HUES48 (cell line): ENCODE data around the gene FAM228B.

Experiments used
- H3K27ac ChIP-seq: one replicate; pipeline ENCODE4 v1.7.0; 2013; ENCODE audit warnings: low read depth, low read length, inconsistent platforms
- H3K27me3 ChIP-seq: 2 replicates; pipeline ENCODE4 v1.6.1; 2013; ENCODE audit warnings: mild to moderate bottlenecking, low read length; ENCODE audit not compliant: control insufficient read depth, insufficient read depth
- H3K36me3 ChIP-seq: 2 replicates; pipeline ENCODE4 v1.6.1; 2013; ENCODE audit warnings: low read length; ENCODE audit not compliant: control insufficient read depth, insufficient read depth
- H3K4me1 ChIP-seq: 2 replicates; pipeline ENCODE4 v1.6.1; 2013; ENCODE audit warnings: mild to moderate bottlenecking, low read length; ENCODE audit not compliant: control insufficient read depth, insufficient read depth
- H3K4me3 ChIP-seq: 2 replicates; pipeline ENCODE4 v1.5.1; 2013; ENCODE audit warnings: mild to moderate bottlenecking, low read depth, low read length
- H3K9ac ChIP-seq: 2 replicates; pipeline ENCODE4 v1.6.1; 2013; ENCODE audit warnings: mild to moderate bottlenecking, low read depth, low read length, moderate library complexity
- H3K9me3 ChIP-seq: 2 replicates; pipeline ENCODE4 v1.6.1; 2013; ENCODE audit warnings: low read length; ENCODE audit not compliant: control insufficient read depth, insufficient read depth

The FAM228B gene

DNA sequence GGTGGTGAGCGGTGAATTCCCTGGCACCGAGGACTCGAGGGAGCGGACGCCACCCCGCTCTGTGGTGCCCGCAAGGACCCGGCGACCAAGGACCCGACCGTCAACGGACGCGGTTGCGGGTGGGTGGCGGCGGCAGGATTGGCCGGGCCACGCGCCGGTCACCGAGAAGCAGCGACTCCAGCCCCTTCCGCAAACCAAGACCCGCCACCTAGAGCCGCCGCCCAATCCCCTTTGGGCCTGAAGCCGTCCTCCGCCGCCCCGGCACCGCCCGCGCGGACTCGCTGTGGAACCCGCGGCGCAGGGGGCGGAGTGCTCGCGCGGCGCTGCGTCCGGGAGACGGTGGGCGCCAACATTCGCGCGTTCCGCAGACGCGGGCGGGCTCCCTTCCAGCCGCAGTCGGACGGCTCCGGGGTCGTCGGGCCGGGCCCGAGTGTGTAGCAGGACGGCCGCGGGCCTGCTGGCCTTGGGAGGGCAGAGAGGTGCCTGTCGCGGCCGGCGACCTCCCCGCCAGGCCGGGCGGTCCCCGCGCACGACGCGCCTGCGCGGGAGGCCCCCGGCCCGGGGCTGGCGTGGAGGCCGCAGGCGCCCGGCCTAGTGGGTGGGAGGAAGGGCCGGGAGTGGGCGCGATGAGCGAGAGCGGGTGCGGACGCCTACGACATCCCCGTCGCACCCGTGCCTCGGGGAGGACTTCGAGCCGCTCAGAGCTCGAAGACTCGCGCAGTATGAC, at the start of gene FAM228B, which contains the start of gene PFN4:
FAM228B (plus strand) TSS at position 275 of the 727 bp plus-strand sequence. CDS start 893 bp downstream, outside the sequence.
PFN4 (minus strand) TSS at position 140 of the 727 bp plus-strand sequence. CDS start 799 bp downstream, outside the sequence.
- Histone ChIP-seq H3K4me1 (peaks cover 7% of the 10 kb centered on the region), H3K27me3 (peaks cover 8% of the 10 kb centered on the region), H3K27ac (no peak within 1 kb of the TSS), H3K9ac (peak within 1 kb of the TSS; percentile 64), H3K9me3 (no peaks in the 10 kb centered on the region), H3K4me3 (peak within 1 kb of the TSS; percentile 69), H3K36me3 (no peaks in the 10 kb centered on the region)

- Histone ChIP-seq H3K9ac (no peak overlapping the region), H3K4me1 (peaks cover 10% of the 10 kb centered on the region; the same call in 1 of the 2 replicates), H3K27ac (no peak overlapping the region), H3K4me3 (no peak overlapping the region), H3K36me3 (peaks cover 45% of the 10 kb centered on the region), H3K9me3 (no peaks in the 10 kb centered on the region), H3K27me3 (no peaks in the 10 kb centered on the region)
Observed at GRCh38 chr2:24073816-24074215, 49.5 kb upstream of the FAM228B start.

DNA sequence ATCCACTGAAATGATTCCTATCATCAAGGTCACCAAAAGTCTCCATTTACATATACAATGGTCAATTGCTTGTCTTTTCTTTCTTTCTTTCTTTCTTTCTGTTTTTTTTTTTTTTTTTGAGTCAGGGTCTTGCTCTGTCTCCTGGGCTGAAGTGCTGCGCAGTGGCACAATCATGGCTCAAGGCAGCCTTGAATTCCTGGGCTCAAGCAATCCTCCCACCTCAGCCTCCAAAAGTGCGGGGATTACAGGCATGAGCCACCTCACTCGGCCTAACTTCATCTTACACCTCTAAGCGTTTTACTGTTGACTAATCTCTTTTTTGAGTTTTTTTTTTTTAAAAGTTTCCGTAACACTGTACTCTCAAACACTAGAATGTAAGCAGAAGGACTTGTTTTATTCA, 48.0 kb upstream of the FAM228B start:
- H3K9me3 ChIP-seq: no peaks in the 10 kb centered on the region
- peaks cover 10% of the 10 kb centered on the region; the same call in 1 of the 2 replicates for H3K4me1 ChIP-seq
- no peaks in the 10 kb centered on the region for H3K27me3 ChIP-seq
- H3K36me3 ChIP-seq: peaks cover 47% of the 10 kb centered on the region
- H3K9ac ChIP-seq: peak overlapping the region; percentile 87
- H3K4me3 ChIP-seq: peak overlapping the region; percentile 99
- H3K27ac ChIP-seq: no peak overlapping the region

DNA sequence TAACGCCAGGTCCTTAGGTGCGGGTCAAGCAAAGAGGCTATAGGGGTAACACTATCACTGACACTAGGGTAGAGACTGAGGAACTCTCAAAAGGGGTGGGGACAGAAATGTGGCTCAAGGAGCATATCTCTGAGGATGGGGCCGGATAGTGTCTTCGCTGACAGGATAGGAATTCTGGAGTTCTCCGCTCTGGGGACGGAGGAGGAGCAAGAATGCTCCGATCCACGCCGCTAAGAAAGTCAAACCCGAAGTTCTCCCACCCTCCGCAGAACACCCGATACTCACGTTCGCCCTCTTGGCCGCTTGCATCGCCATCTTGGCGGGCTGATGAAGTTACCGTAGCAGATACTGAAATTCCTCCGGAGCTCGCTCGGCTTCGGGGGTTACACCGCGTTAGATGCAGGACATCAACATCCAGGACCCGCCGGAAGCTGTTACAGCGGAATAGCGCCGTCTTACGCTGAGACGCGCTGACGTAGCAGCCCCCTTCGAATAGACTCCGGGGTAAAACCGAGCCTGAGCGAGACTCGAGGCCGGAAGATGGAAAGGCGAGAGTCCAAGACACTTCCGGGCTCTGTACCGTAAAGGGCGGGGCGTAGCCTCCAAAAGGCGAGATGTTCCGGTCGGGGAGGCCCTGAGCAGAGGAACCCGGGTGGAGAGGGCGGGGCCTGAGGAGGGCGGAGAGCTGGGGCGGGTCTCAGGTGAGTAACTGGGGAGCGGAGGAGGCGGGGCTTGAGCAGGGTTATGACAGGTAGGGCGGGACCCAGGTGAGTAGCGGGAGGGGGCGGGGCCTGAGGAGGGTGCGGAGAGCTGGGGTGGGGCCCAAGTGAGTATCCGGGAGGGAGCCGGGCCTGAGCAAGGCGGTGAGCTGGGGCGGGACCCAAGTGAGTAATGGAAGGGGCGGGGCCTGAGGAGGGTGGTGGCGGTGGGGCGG, 47.1 kb upstream of the FAM228B start, which contains the start of gene SF3B6:
SF3B6 (minus strand) TSS at position 412 of the 934 bp plus-strand sequence; CDS start at position 315, 97 bp downstream.
- no peaks in the 10 kb centered on the region for H3K27me3 ChIP-seq
- H3K4me3 ChIP-seq: peak within 1 kb of the TSS; percentile 99
- peaks cover 50% of the 10 kb centered on the region for H3K36me3 ChIP-seq
- H3K9ac ChIP-seq: peak within 1 kb of the TSS; percentile 87
- H3K9me3 ChIP-seq: no peaks in the 10 kb centered on the region
- H3K27ac ChIP-seq: peak within 1 kb of the TSS; percentile 97
- H3K4me1 ChIP-seq: peaks cover 10% of the 10 kb centered on the region; the same call in 1 of the 2 replicates

DNA sequence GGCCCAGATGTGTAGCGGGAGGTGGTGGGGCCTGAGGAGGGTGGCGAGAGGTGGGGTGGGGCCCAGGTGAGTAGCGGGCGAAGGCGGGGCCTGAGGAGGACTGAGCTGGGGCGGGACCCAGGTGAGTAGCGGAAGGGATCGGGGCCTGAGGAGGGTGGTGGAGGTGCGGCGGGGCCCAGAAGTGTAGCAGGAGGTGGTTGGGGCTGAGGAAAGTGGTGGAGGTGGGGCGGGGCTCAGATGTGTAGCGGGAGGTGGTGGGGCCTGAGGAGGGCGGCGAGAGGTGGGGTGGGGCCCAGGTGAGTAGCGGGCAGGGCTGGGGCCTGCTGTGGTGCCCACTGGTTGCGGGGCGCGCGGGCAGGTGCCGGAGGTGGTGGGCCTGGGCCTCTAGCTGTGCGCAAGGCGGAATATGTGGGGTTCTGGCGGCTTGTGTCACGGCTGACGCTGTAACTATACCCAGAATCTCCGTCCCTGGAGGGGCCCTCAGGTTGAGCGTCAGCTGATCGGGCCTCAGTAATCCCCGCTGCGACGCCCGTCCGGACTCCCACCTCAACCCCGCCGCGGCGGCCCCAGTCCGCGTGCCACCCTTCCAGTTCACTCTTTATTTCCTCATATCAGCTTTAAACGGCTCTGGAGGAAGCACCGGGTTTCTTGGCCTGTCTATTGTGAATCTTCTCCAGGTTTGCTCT, 46.3 kb upstream of the FAM228B start:
- H3K4me1 ChIP-seq: peaks cover 10% of the 10 kb centered on the region; the same call in 1 of the 2 replicates
- peaks cover 52% of the 10 kb centered on the region for H3K36me3 ChIP-seq

GRCh38 chr2:24077535-24077877, 45.8 kb upstream of the FAM228B start:
- Histone ChIP-seq H3K4me3 (peak overlapping the region; percentile 88), H3K27ac (peak overlapping the region; percentile 62), H3K27me3 (no peaks in the 10 kb centered on the region), H3K9ac (peak overlapping the region; percentile 64), H3K4me1 (peaks cover 10% of the 10 kb centered on the region; the same call in 1 of the 2 replicates), H3K36me3 (peaks cover 52% of the 10 kb centered on the region), H3K9me3 (no peaks in the 10 kb centered on the region)

More for the DNA sequence above, 46.3 kb upstream of the FAM228B start:
- H3K9me3 ChIP-seq: no peaks in the 10 kb centered on the region
- no peaks in the 10 kb centered on the region for H3K27me3 ChIP-seq
- H3K4me3 ChIP-seq: peak overlapping the region; percentile 88
- H3K27ac ChIP-seq: peak overlapping the region; percentile 62
- H3K9ac ChIP-seq: peak overlapping the region; percentile 64

- Histone ChIP-seq H3K27ac (peak overlapping the region; percentile 62), H3K9me3 (no peaks in the 10 kb centered on the region), H3K4me3 (peak overlapping the region; percentile 88), H3K36me3 (peaks cover 52% of the 10 kb centered on the region), H3K9ac (peak overlapping the region; percentile 64; the same call in 1 of the 2 replicates), H3K4me1 (peaks cover 11% of the 10 kb centered on the region; the same call in 1 of the 2 replicates), H3K27me3 (no peaks in the 10 kb centered on the region)
Observed at GRCh38 chr2:24077879-24078278, 45.4 kb upstream of the FAM228B start.

DNA sequence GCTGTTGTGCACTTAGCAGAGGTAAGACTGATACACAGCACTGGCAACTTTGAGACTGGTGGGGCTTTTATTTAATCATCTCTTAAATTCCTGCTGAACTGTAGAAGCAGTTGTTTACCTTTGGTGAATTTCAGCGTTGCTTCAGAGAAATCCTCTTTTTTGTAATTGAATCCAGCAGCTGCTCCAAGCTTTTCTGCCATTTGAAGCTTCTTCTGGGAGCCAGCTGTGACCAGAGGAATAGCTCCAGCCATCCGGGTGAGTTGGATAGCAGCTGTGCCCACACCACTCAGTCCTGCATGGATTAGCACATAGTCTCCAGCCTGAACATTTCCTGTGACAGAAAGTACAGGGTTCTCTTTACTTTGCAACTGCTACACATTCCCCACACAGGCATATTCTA, 42.6 kb upstream of the FAM228B start:
- H3K9me3 ChIP-seq: no peaks in the 10 kb centered on the region
- no peak overlapping the region for H3K9ac ChIP-seq
- H3K4me3 ChIP-seq: no peak overlapping the region
- H3K36me3 ChIP-seq: peaks cover 38% of the 10 kb centered on the region
- peaks cover 19% of the 10 kb centered on the region for H3K4me1 ChIP-seq
- no peaks in the 10 kb centered on the region for H3K27me3 ChIP-seq
- H3K27ac ChIP-seq: no peak overlapping the region

- Histone ChIP-seq H3K27me3 (no peaks in the 10 kb centered on the region), H3K9me3 (no peaks in the 10 kb centered on the region), H3K4me1 (peaks cover 14% of the 10 kb centered on the region), H3K4me3 (peak overlapping the region; percentile 94), H3K36me3 (peaks cover 38% of the 10 kb centered on the region), H3K9ac (peak overlapping the region; percentile 91), H3K27ac (peak overlapping the region; percentile 97)
Observed at GRCh38 chr2:24082787-24083566, 40.3 kb upstream of the FAM228B start.
